CD4-positive, CD25-positive, alpha-beta regulatory T cell (primary cell): Measurements from ENCODE around the gene CFAP57. TPM values are rescaled to one million over a fixed set of nuclear protein-coding genes. Genes with fewer than 3 reads are reported as not detected.

Experiments used
- ATAC-seq, 2 donors: fragments of 150-1000 bp; cut with Tn5 transposase; one replicate each; pipeline ENCODE4 v1.10.0; 2021; ENCODE audit warnings: low read depth in 2 of 2, moderate number of reproducible peaks in 2 of 2, moderate library complexity in 1 of 2
- DNase-seq, 3 donors: peaks; one replicate each; pipeline versions ENCODE4 v3.0.0 to v3.0.0-alpha.2; 2012 to 2022; ENCODE audit warnings: mixed read lengths in 1 of 3
- H3K27ac ChIP-seq: one replicate; pipeline ENCODE4 v1.7.0; 2013; ENCODE audit warnings: mild to moderate bottlenecking, low read length; ENCODE audit not compliant: insufficient read depth, poor library complexity, severe bottlenecking
- H3K27me3 ChIP-seq: one replicate; pipeline ENCODE4 v1.7.0; 2013; ENCODE audit warnings: low read length; ENCODE audit not compliant: control insufficient read depth, insufficient read depth
- H3K36me3 ChIP-seq: one replicate; pipeline ENCODE4 v1.7.0; 2013; ENCODE audit warnings: mild to moderate bottlenecking, low read length, moderate library complexity; ENCODE audit not compliant: control insufficient read depth, insufficient read depth
- H3K4me1 ChIP-seq: 2 replicates; pipeline ENCODE4 v1.7.0; 2013; ENCODE audit warnings: mild to moderate bottlenecking, low read length; ENCODE audit not compliant: insufficient read depth, control insufficient read depth, poor library complexity, severe bottlenecking
- H3K4me3 ChIP-seq: one replicate; pipeline ENCODE4 v1.7.0; 2013; ENCODE audit warnings: low read depth, mild to moderate bottlenecking, low read length, moderate library complexity
- H3K9me3 ChIP-seq, 2 experiments: 1 replicate in 1 of 2; 2 replicates in 1 of 2; pipeline ENCODE4 v1.7.0; 2013; ENCODE audit warnings: low read length in 2 of 2, mild to moderate bottlenecking in 1 of 2, moderate library complexity in 1 of 2; ENCODE audit not compliant: control insufficient read depth in 2 of 2
- H3K27ac Mint-ChIP-seq, 3 donors: one replicate each; pipeline ENCODE4 v1.8.0; 2020 to 2022; ENCODE audit warnings: mild to moderate bottlenecking in 3 of 3, mixed read lengths in 3 of 3, moderate library complexity in 2 of 3
- H3K27me3 Mint-ChIP-seq: one replicate; pipeline ENCODE4 v1.8.0; 2022; ENCODE audit warnings: mild to moderate bottlenecking, mixed read lengths
- H3K36me3 Mint-ChIP-seq: one replicate; pipeline ENCODE4 v1.8.0; 2020; ENCODE audit warnings: mixed read lengths
- H3K4me1 Mint-ChIP-seq, 4 donors: one replicate each; pipeline ENCODE4 v1.8.0; 2020 to 2022; ENCODE audit warnings: mixed read lengths in 4 of 4, mild to moderate bottlenecking in 1 of 4
- H3K4me3 Mint-ChIP-seq, 4 donors: one replicate each; pipeline ENCODE4 v1.8.0; 2020 to 2022; ENCODE audit warnings: mild to moderate bottlenecking in 4 of 4, mixed read lengths in 4 of 4, moderate library complexity in 3 of 4
- H3K9me3 Mint-ChIP-seq, 7 donors: one replicate each; pipeline ENCODE4 v1.8.0; 2020 to 2022; ENCODE audit warnings: mixed read lengths in 7 of 7, mild to moderate bottlenecking in 3 of 7, moderate library complexity in 2 of 7
- polyA plus RNA-seq, 4 donors: library from polyadenylated mRNA; unstranded; fragments of 300-500 nt; fragmentation: Illumina TruSeq; gene quantifications; one replicate each; pipeline ENCODE4 v1.2.3, GENCODE V29; 2021
- total RNA-seq: library from RNA; stranded (reverse); gene quantifications from one replicate; pipeline ENCODE4 v1.2.3, GENCODE V29; 2022

Gene CFAP57
- total and polyA plus RNA-seq, 5 donors from 2014 or later, result 0.13 TPM; not detected in 4

DNA sequence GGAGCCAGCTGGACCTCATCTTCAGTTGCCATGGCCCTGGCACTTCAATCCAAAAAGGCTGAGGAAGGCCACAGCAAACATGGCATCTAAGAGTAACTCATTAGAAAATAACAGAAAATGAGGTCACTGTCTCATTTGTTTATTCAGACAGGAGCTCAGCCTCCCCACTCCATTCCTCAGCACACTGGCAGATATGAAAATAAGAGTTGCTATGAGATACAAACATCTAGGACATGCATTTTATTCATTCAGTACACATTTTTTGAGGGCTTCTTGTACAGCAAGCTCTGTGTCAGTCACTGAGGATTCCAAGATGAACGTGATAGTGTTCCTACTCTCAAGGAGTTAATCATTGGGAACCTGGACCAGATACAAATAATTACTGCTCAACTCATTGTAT, 65.0 kb downstream of the CFAP57 start:
- Mint-ChIP-seq H3K27me3 (peaks cover 6% of the 10 kb centered on the region), H3K9me3 (peaks cover 0 to 2% (median 0%) of the 10 kb centered on the region in 7 donors), H3K36me3 (no peaks in the 10 kb centered on the region), H3K4me3 (no peak overlapping the region), H3K4me1 (peaks cover 0 to 3% (median 0%) of the 10 kb centered on the region in 4 donors), H3K27ac (no peak overlapping the region)
- H3K9me3 ChIP-seq, result no peaks in the 10 kb centered on the region
- no peak for DNase-seq
- no peak overlapping the region for H3K27ac ChIP-seq
- no peaks in the 10 kb centered on the region for H3K4me1 ChIP-seq
- H3K27me3 ChIP-seq, result no peaks in the 10 kb centered on the region
- H3K36me3 ChIP-seq, result no peaks in the 10 kb centered on the region
- H3K4me3 ChIP-seq, result no peak overlapping the region
- ATAC-seq, result no peak

DNA sequence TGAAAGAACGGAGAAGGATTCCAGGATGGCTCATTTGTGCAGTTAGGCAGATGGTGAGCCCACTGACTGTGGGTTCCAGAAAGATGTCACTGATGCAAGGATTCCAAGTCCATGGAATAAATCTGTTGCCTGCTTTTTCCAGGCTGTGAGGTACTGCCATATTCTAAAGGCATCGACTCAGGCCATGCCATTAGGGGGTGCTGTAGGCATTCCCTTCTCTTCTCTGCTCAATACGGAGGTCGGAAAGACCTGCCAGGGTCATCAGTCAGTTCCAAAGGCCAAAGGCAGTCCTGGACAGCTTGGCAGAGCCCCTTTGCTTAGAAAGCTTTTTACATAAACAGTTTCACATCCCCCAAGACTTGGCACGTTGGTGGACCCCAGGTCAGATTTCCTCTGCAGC, 66.0 kb downstream of the CFAP57 start:
- H3K4me1 Mint-ChIP-seq, result peaks cover 0 to 3% (median 0%) of the 10 kb centered on the region in 4 donors
- peak in 2 of 3 donors; percentile 4 to 49 for DNase-seq

DNA sequence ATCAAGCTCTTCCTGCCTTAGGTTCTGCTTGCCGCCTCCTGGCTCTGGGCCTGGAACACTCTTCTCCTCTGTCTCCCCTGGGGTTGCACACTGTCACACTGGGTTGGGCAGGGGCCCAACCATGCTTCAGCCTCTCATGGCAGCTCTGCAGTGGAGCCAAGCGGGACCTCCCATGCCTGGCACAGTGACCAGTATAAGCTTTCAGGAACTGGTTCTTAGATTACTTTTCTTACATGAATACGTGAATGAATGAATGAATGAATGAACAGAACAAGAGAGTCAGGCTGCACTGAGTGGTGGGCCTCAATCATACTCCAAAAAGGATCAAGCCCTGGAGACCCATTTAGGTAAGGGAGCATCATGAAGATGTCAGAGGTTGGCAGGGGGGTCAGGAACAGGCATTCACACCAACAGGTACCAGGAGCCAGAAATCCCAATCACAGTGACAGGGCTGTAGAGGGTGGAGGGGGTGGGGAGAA, 66.9 kb downstream of the CFAP57 start:
- H3K9me3 Mint-ChIP-seq, result no peaks in the 10 kb centered on the region
- no peaks in the 10 kb centered on the region for H3K36me3 Mint-ChIP-seq
- DNase-seq (no peak), ATAC-seq (no peak)
- no peak overlapping the region for H3K4me3 Mint-ChIP-seq
- no peak overlapping the region for H3K27ac Mint-ChIP-seq
- H3K4me3 ChIP-seq, result no peak overlapping the region
- H3K36me3 ChIP-seq, result no peaks in the 10 kb centered on the region
- no peaks in the 10 kb centered on the region for H3K4me1 ChIP-seq
- no peaks in the 10 kb centered on the region for H3K9me3 ChIP-seq
- peaks cover 0 to 3% (median 0%) of the 10 kb centered on the region in 4 donors for H3K4me1 Mint-ChIP-seq
- no peaks in the 10 kb centered on the region for H3K27me3 ChIP-seq
- no peak overlapping the region for H3K27ac ChIP-seq
- peaks cover 6% of the 10 kb centered on the region for H3K27me3 Mint-ChIP-seq

More for the DNA sequence above, 66.0 kb downstream of the CFAP57 start:
- Histone ChIP-seq H3K27me3 (no peaks in the 10 kb centered on the region), H3K9me3 (no peaks in the 10 kb centered on the region), H3K27ac (no peak overlapping the region), H3K4me3 (no peak overlapping the region), H3K36me3 (no peaks in the 10 kb centered on the region), H3K4me1 (no peaks in the 10 kb centered on the region)
- H3K36me3 Mint-ChIP-seq, result no peaks in the 10 kb centered on the region
- no peak overlapping the region for H3K27ac Mint-ChIP-seq
- H3K4me3 Mint-ChIP-seq, result no peak overlapping the region
- no peak for ATAC-seq
- H3K9me3 Mint-ChIP-seq, result peaks cover 0 to 2% (median 0%) of the 10 kb centered on the region in 7 donors
- peaks cover 6% of the 10 kb centered on the region for H3K27me3 Mint-ChIP-seq

DNA sequence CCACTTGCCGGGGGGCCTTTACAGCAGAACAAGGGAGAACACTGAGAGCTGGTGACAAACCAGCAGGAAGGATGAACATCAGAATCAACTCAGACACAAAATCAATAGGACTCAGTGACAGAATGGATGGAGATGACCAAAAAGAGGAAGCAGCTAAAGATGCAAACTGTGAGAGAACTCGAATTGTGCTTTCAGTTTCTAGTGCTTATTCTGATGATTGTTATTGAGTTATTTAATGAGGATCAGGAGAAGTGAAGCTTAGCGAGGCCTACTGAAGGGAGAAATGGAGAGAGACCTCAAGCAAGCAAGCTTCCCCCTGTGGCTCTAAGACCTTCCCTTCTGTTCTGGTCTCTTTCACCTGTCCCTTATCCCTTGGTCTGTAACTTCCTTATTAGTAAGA, 67.4 kb downstream of the CFAP57 start:
- Histone ChIP-seq H3K36me3 (no peaks in the 10 kb centered on the region), H3K4me1 (no peaks in the 10 kb centered on the region), H3K9me3 (no peaks in the 10 kb centered on the region), H3K27ac (no peak overlapping the region), H3K27me3 (no peaks in the 10 kb centered on the region), H3K4me3 (no peak overlapping the region)
- ATAC-seq, result no peak
- DNase-seq, result peak in 1 of 3 donors; percentile 28
- H3K27ac Mint-ChIP-seq, result no peak overlapping the region
- no peaks in the 10 kb centered on the region for H3K36me3 Mint-ChIP-seq
- H3K9me3 Mint-ChIP-seq, result no peaks in the 10 kb centered on the region
- peaks cover 6% of the 10 kb centered on the region for H3K27me3 Mint-ChIP-seq
- H3K4me1 Mint-ChIP-seq, result peaks cover 0 to 3% (median 0%) of the 10 kb centered on the region in 4 donors
- no peak overlapping the region for H3K4me3 Mint-ChIP-seq

DNA sequence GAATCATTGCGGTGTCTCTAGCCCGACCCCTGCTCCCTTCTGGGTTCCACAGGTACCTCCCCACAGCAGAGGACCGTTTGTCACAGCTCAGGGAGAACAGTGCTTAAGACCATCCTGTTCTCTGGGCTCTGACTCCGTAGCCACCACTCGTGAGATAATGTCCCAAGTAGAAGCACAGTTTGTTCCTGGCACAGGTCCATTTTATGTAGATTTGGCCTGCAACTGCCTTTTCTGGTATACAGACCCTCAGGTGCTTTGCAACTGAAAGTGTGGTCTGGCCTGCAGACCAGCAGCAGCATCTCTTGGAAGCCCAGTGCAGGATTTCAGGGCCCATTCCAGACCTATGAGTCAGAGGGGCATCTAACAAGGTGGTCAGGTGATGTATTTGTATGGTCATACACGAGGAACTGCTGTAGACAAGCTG, 69.3 kb downstream of the CFAP57 start:
- H3K27ac Mint-ChIP-seq, result no peak overlapping the region

DNA sequence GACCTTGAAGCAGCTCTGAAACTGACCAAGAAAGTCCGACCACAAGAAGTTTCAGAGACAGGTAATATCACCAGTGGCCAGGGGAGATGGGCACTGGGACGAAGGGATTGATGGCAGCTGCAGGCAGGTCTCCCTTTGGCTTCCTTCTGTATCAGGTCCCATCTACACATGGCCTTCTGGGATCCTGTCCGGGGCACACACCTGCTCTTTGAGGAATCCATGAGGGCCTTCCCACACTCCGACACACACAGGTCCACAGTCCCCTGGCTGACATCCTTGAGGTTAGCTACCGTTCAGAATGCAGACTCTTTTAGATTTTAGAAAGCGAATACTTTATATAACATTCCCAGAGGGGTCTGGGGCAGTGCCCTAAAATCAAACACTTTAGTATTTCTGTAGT, 71.2 kb downstream of the CFAP57 start:
- ATAC-seq (no peak), DNase-seq (no peak)
- H3K4me3 Mint-ChIP-seq, result no peak overlapping the region
- H3K27me3 Mint-ChIP-seq, result peaks cover 25% of the 10 kb centered on the region
- no peak overlapping the region for H3K27ac Mint-ChIP-seq
- no peaks in the 10 kb centered on the region for H3K36me3 Mint-ChIP-seq
- H3K9me3 Mint-ChIP-seq, result peaks cover 0 to 2% (median 0%) of the 10 kb centered on the region in 7 donors
- no peak overlapping the region for H3K4me3 ChIP-seq
- no peaks in the 10 kb centered on the region for H3K36me3 ChIP-seq
- peaks cover 0 to 1% (median 0%) of the 10 kb centered on the region in 4 donors for H3K4me1 Mint-ChIP-seq
- no peaks in the 10 kb centered on the region for H3K4me1 ChIP-seq
- no peaks in the 10 kb centered on the region for H3K9me3 ChIP-seq
- H3K27me3 ChIP-seq, result no peaks in the 10 kb centered on the region
- no peak overlapping the region for H3K27ac ChIP-seq

More for the DNA sequence above, 69.3 kb downstream of the CFAP57 start:
- H3K9me3 ChIP-seq, result no peaks in the 10 kb centered on the region
- peaks cover 0 to 2% (median 0%) of the 10 kb centered on the region in 7 donors for H3K9me3 Mint-ChIP-seq
- H3K4me3 Mint-ChIP-seq, result no peak overlapping the region
- no peak for ATAC-seq
- peaks cover 23% of the 10 kb centered on the region for H3K27me3 Mint-ChIP-seq
- H3K36me3 ChIP-seq, result no peaks in the 10 kb centered on the region
- DNase-seq, result no peak
- H3K27me3 ChIP-seq, result no peaks in the 10 kb centered on the region
- H3K36me3 Mint-ChIP-seq, result no peaks in the 10 kb centered on the region
- H3K27ac ChIP-seq, result no peak overlapping the region
- H3K4me1 Mint-ChIP-seq, result peaks cover 0 to 3% (median 0%) of the 10 kb centered on the region in 4 donors
- H3K4me3 ChIP-seq, result no peak overlapping the region
- H3K4me1 ChIP-seq, result no peaks in the 10 kb centered on the region

DNA sequence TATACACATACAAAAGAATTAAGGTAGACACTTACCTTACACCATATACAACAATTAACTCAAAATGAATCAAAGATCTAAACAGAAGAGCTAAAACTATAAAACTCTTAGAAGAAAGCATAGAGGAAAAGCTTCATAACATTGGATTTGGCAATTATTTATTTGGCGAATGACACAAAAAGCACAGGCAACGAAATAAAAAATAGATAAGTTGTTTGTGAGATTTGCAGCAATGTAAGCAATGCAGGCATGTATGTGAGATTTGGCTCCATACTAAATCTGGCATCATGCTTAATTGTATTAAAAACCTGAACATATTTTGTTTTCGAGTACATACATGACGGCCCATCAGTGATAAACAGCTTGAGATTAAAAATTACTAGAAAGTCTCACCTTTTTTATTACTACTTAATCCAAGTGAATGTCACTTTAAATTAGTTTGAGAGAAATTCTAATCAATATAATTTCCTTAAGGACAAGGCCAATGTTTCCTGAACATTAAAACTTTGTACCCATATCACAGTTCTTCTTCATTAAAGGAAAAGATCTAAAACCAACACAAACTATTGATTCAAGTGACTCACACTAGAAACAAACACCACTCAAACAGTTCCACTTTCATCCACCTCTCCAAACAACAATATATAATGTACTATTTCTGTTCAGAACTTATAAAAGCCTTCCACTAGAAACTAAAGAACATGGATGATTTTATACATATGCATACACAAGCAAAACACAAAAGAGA, 74.5 kb downstream of the CFAP57 start:
- peaks cover 29% of the 10 kb centered on the region for H3K27me3 Mint-ChIP-seq
- H3K4me3 Mint-ChIP-seq, result no peak overlapping the region
- Histone ChIP-seq H3K9me3 (no peaks in the 10 kb centered on the region), H3K4me3 (no peak overlapping the region), H3K36me3 (no peaks in the 10 kb centered on the region), H3K27ac (no peak overlapping the region), H3K4me1 (no peaks in the 10 kb centered on the region), H3K27me3 (no peaks in the 10 kb centered on the region)
- H3K36me3 Mint-ChIP-seq, result no peaks in the 10 kb centered on the region
- ATAC-seq, result no peak
- H3K9me3 Mint-ChIP-seq, result peaks cover 0 to 2% (median 0%) of the 10 kb centered on the region in 7 donors
- no peaks in the 10 kb centered on the region for H3K4me1 Mint-ChIP-seq
- no peak for DNase-seq
- no peak overlapping the region for H3K27ac Mint-ChIP-seq
